ENCODE data around the gene FAM3A.
A peak's percentile ranks its signal among the peaks of the same experiment; 100 is the strongest.
"Not testable (repeated sequence)": the region's sequence is repeated elsewhere in the genome, so short reads cannot be mapped to it uniquely, and the experiment has no call there.

FAM3A gene

GRCh38 chrX:154546354-154547244 lies 30.6 kb upstream of the FAM3A start, which contains the start of gene G6PD:
Gene G6PD (minus strand): TSS chrX:154546846. CDS start chrX:154546155, 691 bp downstream.
- TF ChIP-seq CTCF (IDR thresholded peaks at IDR 0.05; ENCODE audit: low read depth, low read length), result no peak
- H3K4me3 ChIP-seq (ENCODE audit: low read depth, low read length), result peak within 1 kb of the TSS; percentile 78

- no peak for TF ChIP-seq CTCF (IDR thresholded peaks at IDR 0.05; ENCODE audit: low read depth, low read length)
- H3K4me3 ChIP-seq (ENCODE audit: low read depth, low read length), result peak overlapping the region; percentile 78
Observed at GRCh38 chrX:154545673-154546274, 29.7 kb upstream of the FAM3A start.

- TF ChIP-seq CTCF (IDR thresholded peaks at IDR 0.05; ENCODE audit: low read depth, low read length), result no peak
- no peak overlapping the region for H3K4me3 ChIP-seq (ENCODE audit: low read depth, low read length)
Observed at GRCh38 chrX:154542723-154543424, 26.8 kb upstream of the FAM3A start.

GRCh38 chrX:154541896-154542722 lies 26.1 kb upstream of the FAM3A start:
- no peak overlapping the region for H3K4me3 ChIP-seq (ENCODE audit: low read depth, low read length)
- no peak for TF ChIP-seq CTCF (IDR thresholded peaks at IDR 0.05; ENCODE audit: low read depth, low read length)

- H3K4me3 ChIP-seq (ENCODE audit: low read depth, low read length), result no peak overlapping the region
- TF ChIP-seq CTCF (IDR thresholded peaks at IDR 0.05; ENCODE audit: low read depth, low read length), result no peak
Observed at GRCh38 chrX:154541589-154541895, 25.5 kb upstream of the FAM3A start.

GRCh38 chrX:154540897-154541535 lies 25.0 kb upstream of the FAM3A start:
- TF ChIP-seq CTCF (IDR thresholded peaks at IDR 0.05; ENCODE audit: low read depth, low read length), result no peak
- no peak overlapping the region for H3K4me3 ChIP-seq (ENCODE audit: low read depth, low read length)

- not testable (repeated sequence) for H3K4me3 ChIP-seq (ENCODE audit: low read depth, low read length)
Observed at GRCh38 chrX:154540365-154540764, 24.3 kb upstream of the FAM3A start.
